HEK293 (cell line): ENCODE data around the gene KDM6A.

Experiments
- BCL11A ChIP-seq: fragments of 450-650 bp; formaldehyde crosslinking; IDR thresholded peaks from 2 replicates; pipeline ENCODE4 v1.5.1; 2016; ENCODE audit warnings: low read depth, missing biosample characterization, missing genetic modification characterization
- TCF7L2 ChIP-seq: IDR thresholded peaks from 2 replicates; pipeline ENCODE4 v1.6.1; 2011; ENCODE audit warnings: low read depth, mild to moderate bottlenecking, inconsistent platforms, low read length, moderate library complexity, borderline replicate concordance
- TRIM28 ChIP-seq: IDR thresholded peaks from 2 replicates; pipeline ENCODE4 v1.6.1; 2011; ENCODE audit warnings: low read length, control low read depth, borderline replicate concordance
- ZFP3 ChIP-seq: fragments of 450-650 bp; formaldehyde crosslinking; IDR thresholded peaks from 2 replicates; pipeline ENCODE4 v1.5.1; 2016; ENCODE audit warnings: low read depth, missing biosample characterization, missing genetic modification characterization
- ZNF394 ChIP-seq: fragments of 450-650 bp; formaldehyde crosslinking; IDR thresholded peaks from 2 replicates; pipeline ENCODE4 v1.5.1; 2016; ENCODE audit warnings: missing biosample characterization, missing genetic modification characterization, mild to moderate bottlenecking, moderate library complexity, borderline replicate concordance
- ZNF530 ChIP-seq: fragments of 450-650 bp; formaldehyde crosslinking; IDR thresholded peaks from 2 replicates; pipeline ENCODE4 v1.5.1; 2016; ENCODE audit warnings: low read depth, missing biosample characterization, missing genetic modification characterization
- ZNF701 ChIP-seq: fragments of 450-650 bp; formaldehyde crosslinking; IDR thresholded peaks from 2 replicates; pipeline ENCODE4 v1.5.1; 2016; ENCODE audit warnings: missing biosample characterization, missing genetic modification characterization
- TF ChIP-seq, protein P1 (sequence below): fragments of 450-650 bp; formaldehyde crosslinking; IDR thresholded peaks from 2 replicates; pipeline ENCODE4 v1.5.1; 2016; ENCODE audit warnings: missing biosample characterization, missing genetic modification characterization
- TF ChIP-seq, protein P2 (sequence below): fragments of 450-650 bp; formaldehyde crosslinking; IDR thresholded peaks from 2 replicates; pipeline ENCODE4 v1.5.1; 2016; ENCODE audit warnings: missing biosample characterization, missing genetic modification characterization
- TF ChIP-seq, protein P3 (sequence below): fragments of 450-650 bp; formaldehyde crosslinking; IDR thresholded peaks from 2 replicates; pipeline ENCODE4 v1.5.1; 2016; ENCODE audit warnings: missing biosample characterization, missing genetic modification characterization, borderline replicate concordance
- TF ChIP-seq, protein P4 (sequence below): fragments of 450-650 bp; formaldehyde crosslinking; IDR thresholded peaks from 2 replicates; pipeline ENCODE4 v1.5.1; 2016; ENCODE audit warnings: missing biosample characterization, missing genetic modification characterization

DNA sequence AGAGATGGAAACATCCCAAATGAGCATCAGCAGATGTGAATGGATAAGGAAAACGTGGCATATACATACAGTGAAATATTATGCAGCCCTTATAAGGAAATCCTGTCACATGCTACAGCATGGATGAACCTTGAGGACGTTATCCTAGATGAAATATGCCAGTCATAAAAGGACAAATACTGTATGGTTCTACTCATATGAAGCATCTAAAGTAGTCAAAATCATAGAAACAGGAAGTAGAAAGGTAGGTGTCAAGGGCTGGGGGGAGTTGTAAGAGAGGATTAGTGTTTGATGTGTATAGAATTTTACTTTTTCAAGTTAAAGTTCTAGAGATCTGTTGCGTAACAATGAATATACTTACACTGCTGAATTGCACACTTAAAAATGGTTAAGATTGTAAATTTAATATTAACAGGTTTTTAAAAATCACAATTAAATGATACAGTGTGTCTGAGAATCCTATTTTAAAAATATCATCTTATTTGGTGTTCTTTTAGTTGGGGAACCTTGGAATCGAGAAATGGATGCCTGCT lies 58.5 kb downstream of the KDM6A start:
- no peak for TF ChIP-seq ZNF530 (tag by site-specific recombination)
- no peak for TF ChIP-seq ZFP3 (tag by site-specific recombination)
- TF ChIP-seq BCL11A (tag by site-specific recombination): no peak
- TF ChIP-seq, protein P1, sequence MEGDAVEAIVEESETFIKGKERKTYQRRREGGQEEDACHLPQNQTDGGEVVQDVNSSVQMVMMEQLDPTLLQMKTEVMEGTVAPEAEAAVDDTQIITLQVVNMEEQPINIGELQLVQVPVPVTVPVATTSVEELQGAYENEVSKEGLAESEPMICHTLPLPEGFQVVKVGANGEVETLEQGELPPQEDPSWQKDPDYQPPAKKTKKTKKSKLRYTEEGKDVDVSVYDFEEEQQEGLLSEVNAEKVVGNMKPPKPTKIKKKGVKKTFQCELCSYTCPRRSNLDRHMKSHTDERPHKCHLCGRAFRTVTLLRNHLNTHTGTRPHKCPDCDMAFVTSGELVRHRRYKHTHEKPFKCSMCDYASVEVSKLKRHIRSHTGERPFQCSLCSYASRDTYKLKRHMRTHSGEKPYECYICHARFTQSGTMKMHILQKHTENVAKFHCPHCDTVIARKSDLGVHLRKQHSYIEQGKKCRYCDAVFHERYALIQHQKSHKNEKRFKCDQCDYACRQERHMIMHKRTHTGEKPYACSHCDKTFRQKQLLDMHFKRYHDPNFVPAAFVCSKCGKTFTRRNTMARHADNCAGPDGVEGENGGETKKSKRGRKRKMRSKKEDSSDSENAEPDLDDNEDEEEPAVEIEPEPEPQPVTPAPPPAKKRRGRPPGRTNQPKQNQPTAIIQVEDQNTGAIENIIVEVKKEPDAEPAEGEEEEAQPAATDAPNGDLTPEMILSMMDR (tag by site-specific recombination): no peak
- TF ChIP-seq, protein P2, sequence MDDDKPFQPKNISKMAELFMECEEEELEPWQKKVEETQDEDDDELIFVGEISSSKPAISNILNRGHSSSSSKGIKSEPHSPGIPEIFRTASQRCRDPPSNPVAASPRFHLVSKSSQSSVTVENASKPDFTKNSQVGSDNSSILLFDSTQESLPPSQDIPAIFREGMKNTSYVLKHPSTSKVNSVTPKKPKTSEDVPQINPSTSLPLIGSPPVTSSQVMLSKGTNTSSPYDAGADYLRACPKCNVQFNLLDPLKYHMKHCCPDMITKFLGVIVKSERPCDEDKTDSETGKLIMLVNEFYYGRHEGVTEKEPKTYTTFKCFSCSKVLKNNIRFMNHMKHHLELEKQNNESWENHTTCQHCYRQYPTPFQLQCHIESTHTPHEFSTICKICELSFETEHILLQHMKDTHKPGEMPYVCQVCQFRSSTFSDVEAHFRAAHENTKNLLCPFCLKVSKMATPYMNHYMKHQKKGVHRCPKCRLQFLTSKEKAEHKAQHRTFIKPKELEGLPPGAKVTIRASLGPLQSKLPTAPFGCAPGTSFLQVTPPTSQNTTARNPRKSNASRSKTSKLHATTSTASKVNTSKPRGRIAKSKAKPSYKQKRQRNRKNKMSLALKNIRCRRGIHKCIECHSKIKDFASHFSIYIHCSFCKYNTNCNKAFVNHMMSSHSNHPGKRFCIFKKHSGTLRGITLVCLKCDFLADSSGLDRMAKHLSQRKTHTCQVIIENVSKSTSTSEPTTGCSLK (tag by site-specific recombination): no peak
- TF ChIP-seq TCF7L2: no peak
- TF ChIP-seq ZNF394: no peak
- TF ChIP-seq ZNF701 (tag by site-specific recombination): no peak
- TF ChIP-seq, protein P3, sequence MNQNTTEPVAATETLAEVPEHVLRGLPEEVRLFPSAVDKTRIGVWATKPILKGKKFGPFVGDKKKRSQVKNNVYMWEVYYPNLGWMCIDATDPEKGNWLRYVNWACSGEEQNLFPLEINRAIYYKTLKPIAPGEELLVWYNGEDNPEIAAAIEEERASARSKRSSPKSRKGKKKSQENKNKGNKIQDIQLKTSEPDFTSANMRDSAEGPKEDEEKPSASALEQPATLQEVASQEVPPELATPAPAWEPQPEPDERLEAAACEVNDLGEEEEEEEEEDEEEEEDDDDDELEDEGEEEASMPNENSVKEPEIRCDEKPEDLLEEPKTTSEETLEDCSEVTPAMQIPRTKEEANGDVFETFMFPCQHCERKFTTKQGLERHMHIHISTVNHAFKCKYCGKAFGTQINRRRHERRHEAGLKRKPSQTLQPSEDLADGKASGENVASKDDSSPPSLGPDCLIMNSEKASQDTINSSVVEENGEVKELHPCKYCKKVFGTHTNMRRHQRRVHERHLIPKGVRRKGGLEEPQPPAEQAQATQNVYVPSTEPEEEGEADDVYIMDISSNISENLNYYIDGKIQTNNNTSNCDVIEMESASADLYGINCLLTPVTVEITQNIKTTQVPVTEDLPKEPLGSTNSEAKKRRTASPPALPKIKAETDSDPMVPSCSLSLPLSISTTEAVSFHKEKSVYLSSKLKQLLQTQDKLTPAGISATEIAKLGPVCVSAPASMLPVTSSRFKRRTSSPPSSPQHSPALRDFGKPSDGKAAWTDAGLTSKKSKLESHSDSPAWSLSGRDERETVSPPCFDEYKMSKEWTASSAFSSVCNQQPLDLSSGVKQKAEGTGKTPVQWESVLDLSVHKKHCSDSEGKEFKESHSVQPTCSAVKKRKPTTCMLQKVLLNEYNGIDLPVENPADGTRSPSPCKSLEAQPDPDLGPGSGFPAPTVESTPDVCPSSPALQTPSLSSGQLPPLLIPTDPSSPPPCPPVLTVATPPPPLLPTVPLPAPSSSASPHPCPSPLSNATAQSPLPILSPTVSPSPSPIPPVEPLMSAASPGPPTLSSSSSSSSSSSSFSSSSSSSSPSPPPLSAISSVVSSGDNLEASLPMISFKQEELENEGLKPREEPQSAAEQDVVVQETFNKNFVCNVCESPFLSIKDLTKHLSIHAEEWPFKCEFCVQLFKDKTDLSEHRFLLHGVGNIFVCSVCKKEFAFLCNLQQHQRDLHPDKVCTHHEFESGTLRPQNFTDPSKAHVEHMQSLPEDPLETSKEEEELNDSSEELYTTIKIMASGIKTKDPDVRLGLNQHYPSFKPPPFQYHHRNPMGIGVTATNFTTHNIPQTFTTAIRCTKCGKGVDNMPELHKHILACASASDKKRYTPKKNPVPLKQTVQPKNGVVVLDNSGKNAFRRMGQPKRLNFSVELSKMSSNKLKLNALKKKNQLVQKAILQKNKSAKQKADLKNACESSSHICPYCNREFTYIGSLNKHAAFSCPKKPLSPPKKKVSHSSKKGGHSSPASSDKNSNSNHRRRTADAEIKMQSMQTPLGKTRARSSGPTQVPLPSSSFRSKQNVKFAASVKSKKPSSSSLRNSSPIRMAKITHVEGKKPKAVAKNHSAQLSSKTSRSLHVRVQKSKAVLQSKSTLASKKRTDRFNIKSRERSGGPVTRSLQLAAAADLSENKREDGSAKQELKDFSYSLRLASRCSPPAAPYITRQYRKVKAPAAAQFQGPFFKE (tag by site-specific recombination): no peak
- no peak for TF ChIP-seq TRIM28
- TF ChIP-seq, protein P4, sequence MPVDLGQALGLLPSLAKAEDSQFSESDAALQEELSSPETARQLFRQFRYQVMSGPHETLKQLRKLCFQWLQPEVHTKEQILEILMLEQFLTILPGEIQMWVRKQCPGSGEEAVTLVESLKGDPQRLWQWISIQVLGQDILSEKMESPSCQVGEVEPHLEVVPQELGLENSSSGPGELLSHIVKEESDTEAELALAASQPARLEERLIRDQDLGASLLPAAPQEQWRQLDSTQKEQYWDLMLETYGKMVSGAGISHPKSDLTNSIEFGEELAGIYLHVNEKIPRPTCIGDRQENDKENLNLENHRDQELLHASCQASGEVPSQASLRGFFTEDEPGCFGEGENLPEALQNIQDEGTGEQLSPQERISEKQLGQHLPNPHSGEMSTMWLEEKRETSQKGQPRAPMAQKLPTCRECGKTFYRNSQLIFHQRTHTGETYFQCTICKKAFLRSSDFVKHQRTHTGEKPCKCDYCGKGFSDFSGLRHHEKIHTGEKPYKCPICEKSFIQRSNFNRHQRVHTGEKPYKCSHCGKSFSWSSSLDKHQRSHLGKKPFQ (tag by site-specific recombination): no peak
